CD4-positive, alpha-beta T cell treated with Interleukin-15 for 4 hours (primary cell): Measurements from ENCODE around the gene PLET1.

Experiments
- DNase-seq: peaks from one replicate; pipeline ENCODE4 v3.0.0-alpha.2; 2020; ENCODE audit warnings: low spot score

PLET1 gene

GRCh38 chr11:112260490-112260889, at the start of gene PLET1:
Gene PLET1 (minus strand): TSS chr11:112260860. CDS start chr11:112260589, 271 bp downstream.
- DNase-seq = no peak

GRCh38 chr11:112310419-112310818, 49.8 kb upstream of the PLET1 start:
- no peak for DNase-seq

- no peak for DNase-seq
These were observed 48.0 kb upstream of the PLET1 start for GRCh38 chr11:112308651-112309050.

- DNase-seq = no peak
These were observed 47.0 kb upstream of the PLET1 start for GRCh38 chr11:112307616-112308015.

GRCh38 chr11:112306230-112306629, 45.6 kb upstream of the PLET1 start:
- no peak for DNase-seq

GRCh38 chr11:112304914-112305313, 44.3 kb upstream of the PLET1 start:
- no peak for DNase-seq

- no peak for DNase-seq
These were observed 43.0 kb upstream of the PLET1 start for GRCh38 chr11:112303616-112304015.

- DNase-seq = no peak
These were observed 41.7 kb upstream of the PLET1 start for GRCh38 chr11:112302226-112302868.

- DNase-seq = no peak
These were observed 39.6 kb upstream of the PLET1 start for GRCh38 chr11:112300094-112300786.

GRCh38 chr11:112298535-112298934, 37.9 kb upstream of the PLET1 start:
- no peak for DNase-seq

- DNase-seq = no peak
These were observed 36.7 kb upstream of the PLET1 start for GRCh38 chr11:112297248-112297866.

GRCh38 chr11:112296044-112296443, 35.4 kb upstream of the PLET1 start:
- no peak for DNase-seq

GRCh38 chr11:112294688-112295340, 34.2 kb upstream of the PLET1 start:
- DNase-seq = no peak

GRCh38 chr11:112293614-112294013, 33.0 kb upstream of the PLET1 start:
- no peak for DNase-seq

- no peak for DNase-seq
These were observed 32.2 kb upstream of the PLET1 start for GRCh38 chr11:112292785-112293407.

- DNase-seq = no peak
These were observed 31.5 kb upstream of the PLET1 start for GRCh38 chr11:112292188-112292587.

- DNase-seq = no peak
These were observed 30.5 kb upstream of the PLET1 start for GRCh38 chr11:112291191-112291590.

GRCh38 chr11:112290493-112290850, 29.8 kb upstream of the PLET1 start:
- DNase-seq = no peak

GRCh38 chr11:112289588-112290492, 29.2 kb upstream of the PLET1 start:
- peak; percentile 80 for DNase-seq

- DNase-seq = no peak
These were observed 27.4 kb upstream of the PLET1 start for GRCh38 chr11:112288021-112288420.

GRCh38 chr11:112285841-112286311, 25.2 kb upstream of the PLET1 start:
- no peak for DNase-seq
